Smooth muscle cell (in vitro differentiated cells): ENCODE data around the gene NIN. TPM values are rescaled to one million over a fixed set of nuclear protein-coding genes. Genes with fewer than 3 reads are reported as not detected.

Source experiments
- DNase-seq: peaks from one replicate; lab custom pipeline; 2025; ENCODE audit not compliant: unreplicated experiment; lab: John Stamatoyannopoulos, UW
- H2AFZ ChIP-seq: fragments of 200-600 bp; sonication (generic); 2 replicates; pipeline ENCODE4 v1.6.0; 2016; ENCODE audit warnings: antibody characterized with exemption, low read depth, mild to moderate bottlenecking
- H3F3A ChIP-seq: fragments of 200-600 bp; sonication (generic); 2 replicates; pipeline ENCODE4 v1.6.0; 2017; ENCODE audit warnings: antibody characterized with exemption, low read depth
- H3K27ac ChIP-seq: fragments of 200-600 bp; sonication (generic); 2 replicates; pipeline ENCODE4 v1.5.1; 2016; ENCODE audit warnings: low read depth, mild to moderate bottlenecking
- H3K27me3 ChIP-seq: fragments of 200-600 bp; sonication (generic); 2 replicates; pipeline ENCODE4 v1.6.1; 2016; ENCODE audit warnings: low read depth, mild to moderate bottlenecking
- H3K36me3 ChIP-seq: fragments of 200-600 bp; sonication (generic); 2 replicates; pipeline ENCODE4 v1.5.1; 2016; ENCODE audit warnings: low read depth
- H3K4me1 ChIP-seq: fragments of 200-600 bp; sonication (generic); 2 replicates; pipeline ENCODE4 v1.5.1; 2016; ENCODE audit warnings: low read depth
- H3K4me2 ChIP-seq: fragments of 200-600 bp; sonication (generic); 2 replicates; pipeline ENCODE4 v1.6.0; 2016; ENCODE audit warnings: mild to moderate bottlenecking
- H3K4me3 ChIP-seq: fragments of 200-600 bp; sonication (generic); 2 replicates; pipeline ENCODE4 v1.5.1; 2016; ENCODE audit warnings: mild to moderate bottlenecking
- H3K79me2 ChIP-seq: fragments of 200-600 bp; sonication (generic); 2 replicates; pipeline ENCODE4 v1.6.0; 2016; ENCODE audit warnings: low read depth, mild to moderate bottlenecking
- H3K9ac ChIP-seq: fragments of 200-600 bp; sonication (generic); 2 replicates; pipeline ENCODE4 v1.6.0; 2016; ENCODE audit warnings: low read depth
- H3K9me3 ChIP-seq: fragments of 200-600 bp; sonication (generic); replicated peaks from 2 replicates; pipeline ENCODE4 v1.5.1; 2016; ENCODE audit warnings: low read depth
- H4K20me1 ChIP-seq: fragments of 200-600 bp; sonication (generic); 2 replicates; pipeline ENCODE4 v1.6.0; 2016; ENCODE audit warnings: low read depth
- WGBS: methylation state at CpG from one replicate; pipeline ENCODE4 v1.1.7; 2016; ENCODE audit warnings: low lambda C conversion rate; 5-methylcytosine and 5-hydroxymethylcytosine counted together
- polyA plus RNA-seq: library from polyadenylated mRNA; unstranded; fragments of >200 nt; fragmentation: Nextera tagmentation; extraction: Ambion mirVana; gene quantifications from 2 replicates; pipeline ENCODE4 v1.2.1, GENCODE V29; 2016
- total RNA-seq: library from RNA; depleted of rRNA; stranded (reverse); fragments of >200 nt; gene quantifications from 2 replicates; pipeline ENCODE4 v1.2.3, GENCODE V29; 2014
- TF ChIP-seq, protein P1 (sequence below): fragments of 200-600 bp; sonication (generic); IDR thresholded peaks from 2 replicates; pipeline ENCODE4 v1.5.1; 2017; ENCODE audit warnings: borderline replicate concordance, mild to moderate bottlenecking, antibody characterized with exemption; ENCODE audit not compliant: insufficient read depth, poor library complexity, severe bottlenecking

The NIN gene
- total and polyA plus RNA-seq, 2 experiments from 2014 or later = 7.5 to 14.9 TPM

DNA sequence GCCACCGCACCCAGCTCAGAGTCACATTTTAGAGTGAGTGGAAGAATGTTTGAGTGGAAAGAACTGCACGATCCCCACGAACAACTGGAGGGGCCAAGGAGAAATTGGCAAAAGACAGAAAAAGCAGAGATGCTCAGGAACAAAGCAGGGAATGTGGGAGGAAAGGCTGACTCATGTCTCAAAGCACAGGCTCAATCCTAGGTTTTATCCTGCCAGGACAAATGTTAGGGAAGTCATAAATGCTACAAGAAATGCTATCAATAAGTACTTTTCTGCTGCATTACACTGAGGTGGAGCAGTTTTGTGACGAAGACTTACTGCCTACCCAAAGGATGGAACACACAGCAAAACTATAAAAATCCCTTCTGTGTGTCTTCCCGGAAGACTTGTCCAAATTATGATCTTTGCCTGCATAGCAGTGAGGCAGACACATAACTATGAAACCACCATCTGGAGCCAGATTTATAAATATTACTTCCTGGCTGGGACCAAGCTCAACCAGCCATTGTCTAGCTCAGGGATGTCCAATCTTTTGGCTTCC, 26.7 kb downstream of the NIN start:
- no peak overlapping the region for H2AFZ ChIP-seq
- H3K9me3 ChIP-seq = no peaks in the 10 kb centered on the region
- peaks cover 7% of the 10 kb centered on the region for H3F3A ChIP-seq
- H3K9ac ChIP-seq = peak overlapping the region; percentile 37
- no peaks in the 10 kb centered on the region for H3K27me3 ChIP-seq
- TF ChIP-seq, protein P1, sequence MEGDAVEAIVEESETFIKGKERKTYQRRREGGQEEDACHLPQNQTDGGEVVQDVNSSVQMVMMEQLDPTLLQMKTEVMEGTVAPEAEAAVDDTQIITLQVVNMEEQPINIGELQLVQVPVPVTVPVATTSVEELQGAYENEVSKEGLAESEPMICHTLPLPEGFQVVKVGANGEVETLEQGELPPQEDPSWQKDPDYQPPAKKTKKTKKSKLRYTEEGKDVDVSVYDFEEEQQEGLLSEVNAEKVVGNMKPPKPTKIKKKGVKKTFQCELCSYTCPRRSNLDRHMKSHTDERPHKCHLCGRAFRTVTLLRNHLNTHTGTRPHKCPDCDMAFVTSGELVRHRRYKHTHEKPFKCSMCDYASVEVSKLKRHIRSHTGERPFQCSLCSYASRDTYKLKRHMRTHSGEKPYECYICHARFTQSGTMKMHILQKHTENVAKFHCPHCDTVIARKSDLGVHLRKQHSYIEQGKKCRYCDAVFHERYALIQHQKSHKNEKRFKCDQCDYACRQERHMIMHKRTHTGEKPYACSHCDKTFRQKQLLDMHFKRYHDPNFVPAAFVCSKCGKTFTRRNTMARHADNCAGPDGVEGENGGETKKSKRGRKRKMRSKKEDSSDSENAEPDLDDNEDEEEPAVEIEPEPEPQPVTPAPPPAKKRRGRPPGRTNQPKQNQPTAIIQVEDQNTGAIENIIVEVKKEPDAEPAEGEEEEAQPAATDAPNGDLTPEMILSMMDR = no peak
- H3K27ac ChIP-seq = peak overlapping the region; percentile 90
- DNase-seq = no peak
- no peak overlapping the region for H3K4me3 ChIP-seq
- H3K36me3 ChIP-seq = no peaks in the 10 kb centered on the region
- no peaks in the 10 kb centered on the region for H3K79me2 ChIP-seq
- H3K4me1 ChIP-seq = peaks cover 4% of the 10 kb centered on the region
- peak overlapping the region; percentile 60 for H3K4me2 ChIP-seq
- WGBS = 39% methylated on average over 5 of the region's 5 CpGs
- H4K20me1 ChIP-seq = no peaks in the 10 kb centered on the region

DNA sequence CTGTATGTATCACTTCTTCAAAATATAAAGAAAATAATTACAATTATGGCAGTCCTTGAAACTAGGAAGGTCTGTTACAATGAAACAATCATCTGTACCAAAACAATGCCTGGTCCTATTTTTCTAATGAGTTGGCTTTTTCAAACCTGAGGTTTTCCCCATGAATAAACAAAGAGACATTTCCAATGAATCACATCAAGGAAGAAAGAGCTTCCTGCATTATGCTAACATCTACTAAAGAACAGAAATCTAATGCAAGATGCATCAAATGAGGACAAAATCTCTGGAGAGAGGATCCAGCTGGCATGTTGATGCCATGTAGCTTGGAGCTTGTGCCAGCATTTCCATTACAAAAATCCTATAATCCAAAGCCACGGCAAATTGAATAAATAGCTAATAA, 29.3 kb downstream of the NIN start:
- WGBS = 97% methylated on average over 1 of the region's 1 CpG
- peak overlapping the region; percentile 13 for H3K27ac ChIP-seq
- peak overlapping the region; percentile 15 for H3K4me2 ChIP-seq

DNA sequence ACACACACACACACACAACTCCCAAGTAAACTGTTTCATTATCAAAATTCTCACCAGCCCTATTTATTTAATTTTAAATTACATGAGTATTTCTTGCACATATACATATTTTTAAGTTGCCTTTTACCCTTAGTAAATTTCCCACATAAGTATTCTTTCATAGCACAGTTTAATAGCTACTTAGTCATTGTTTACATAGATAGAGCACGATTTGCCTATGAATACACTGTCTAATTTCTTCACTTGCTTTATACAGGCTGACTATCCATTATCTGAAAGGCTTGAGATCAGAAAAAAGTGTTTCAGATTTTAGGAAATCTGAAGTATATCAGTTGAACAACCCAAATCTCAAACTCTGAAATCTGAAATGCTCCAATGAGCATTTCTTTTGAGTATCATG, 30.9 kb downstream of the NIN start:
- peaks cover 30% of the 10 kb centered on the region for H3K4me1 ChIP-seq
- WGBS = 40% methylated on average over 1 of the region's 1 CpG

More for the DNA sequence above, 29.3 kb downstream of the NIN start:
- no peaks in the 10 kb centered on the region for H3K27me3 ChIP-seq
- no peak for DNase-seq
- no peaks in the 10 kb centered on the region for H3K9me3 ChIP-seq
- H3K36me3 ChIP-seq = no peaks in the 10 kb centered on the region
- no peaks in the 10 kb centered on the region for H3K79me2 ChIP-seq
- H3F3A ChIP-seq = peaks cover 7% of the 10 kb centered on the region
- H4K20me1 ChIP-seq = no peaks in the 10 kb centered on the region
- no peak overlapping the region for H3K4me3 ChIP-seq
- no peak overlapping the region for H3K9ac ChIP-seq
- peaks cover 22% of the 10 kb centered on the region for H3K4me1 ChIP-seq
- no peak overlapping the region for H2AFZ ChIP-seq
- TF ChIP-seq, protein P1 = no peak

DNA sequence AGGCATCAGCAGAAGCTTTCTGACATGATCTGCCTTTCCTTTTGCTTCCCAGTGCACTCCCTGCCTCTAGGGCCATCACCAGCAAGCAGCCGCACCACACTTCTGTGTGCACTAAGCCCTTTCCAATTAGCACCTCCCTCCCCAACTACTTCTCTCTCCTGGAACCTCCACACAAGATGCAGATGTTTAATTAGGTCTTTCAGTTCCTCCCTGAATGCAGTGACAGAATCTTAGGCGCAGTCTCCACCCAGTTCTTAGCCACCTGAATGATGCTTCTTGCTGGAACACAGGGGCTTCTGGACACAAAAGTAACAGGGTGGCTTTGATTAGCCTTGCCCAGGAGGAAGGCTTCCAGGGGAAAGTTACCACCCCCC, 32.9 kb downstream of the NIN start:
- Histone ChIP-seq H2AFZ (no peak overlapping the region), H3K27me3 (no peaks in the 10 kb centered on the region), H3K79me2 (peaks cover 6% of the 10 kb centered on the region), H3K9ac (no peak overlapping the region), H3K36me3 (no peaks in the 10 kb centered on the region), H3K27ac (no peak overlapping the region), H3F3A (no peaks in the 10 kb centered on the region), H4K20me1 (no peaks in the 10 kb centered on the region), H3K9me3 (no peaks in the 10 kb centered on the region), H3K4me2 (no peak overlapping the region), H3K4me1 (peaks cover 41% of the 10 kb centered on the region), H3K4me3 (no peak overlapping the region)
- WGBS = 88% methylated on average over 2 of the region's 2 CpGs
- TF ChIP-seq, protein P1 = no peak
- DNase-seq = no peak

More for the DNA sequence above, 30.9 kb downstream of the NIN start:
- no peak overlapping the region for H3K27ac ChIP-seq
- no peak overlapping the region for H3K9ac ChIP-seq
- DNase-seq = no peak
- TF ChIP-seq, protein P1 = no peak
- no peak overlapping the region for H2AFZ ChIP-seq
- no peaks in the 10 kb centered on the region for H4K20me1 ChIP-seq
- no peaks in the 10 kb centered on the region for H3K27me3 ChIP-seq
- H3K36me3 ChIP-seq = no peaks in the 10 kb centered on the region
- peaks cover 4% of the 10 kb centered on the region for H3F3A ChIP-seq
- H3K4me3 ChIP-seq = no peak overlapping the region
- H3K4me2 ChIP-seq = no peak overlapping the region
- peaks cover 6% of the 10 kb centered on the region for H3K79me2 ChIP-seq
- H3K9me3 ChIP-seq = no peaks in the 10 kb centered on the region
